GM23338 (cell line): ENCODE data around the gene HAT1. TPM values are rescaled to one million over a fixed set of nuclear protein-coding genes. Genes with fewer than 3 reads are reported as not detected.

Experiments used
- ATAC-seq: fragments of 200-7000 bp; cut with Tn5 transposase; 3 replicates; pipeline ENCODE4 v1.9.1; 2020
- DNase-seq: peaks from one replicate; pipeline ENCODE4 v3.0.0-alpha.2; 2015; ENCODE audit warnings: low spot score
- H2AFZ ChIP-seq: fragments of 200-600 bp; sonication (generic); 2 replicates; pipeline ENCODE4 v1.8.0; 2016; ENCODE audit warnings: antibody characterized with exemption, mild to moderate bottlenecking, moderate library complexity
- H3F3A ChIP-seq: fragments of 200-600 bp; sonication (generic); replicated peaks from 2 replicates; pipeline ENCODE4 v1.8.0; 2017; ENCODE audit warnings: antibody characterized with exemption, mixed run types, low read depth
- H3K27ac ChIP-seq: fragments of 200-600 bp; sonication (generic); 2 replicates; pipeline ENCODE4 v1.6.1; 2016; ENCODE audit warnings: low read depth
- H3K27me3 ChIP-seq: fragments of 200-600 bp; sonication (generic); 2 replicates; pipeline ENCODE4 v1.8.0; 2016; ENCODE audit warnings: mild to moderate bottlenecking, mixed run types, moderate library complexity; ENCODE audit not compliant: insufficient read depth
- H3K36me3 ChIP-seq: fragments of 200-600 bp; sonication (generic); 2 replicates; pipeline ENCODE4 v1.8.0; 2016; ENCODE audit warnings: mild to moderate bottlenecking; ENCODE audit not compliant: insufficient read depth
- H3K4me1 ChIP-seq: fragments of 200-600 bp; sonication (generic); 2 replicates; pipeline ENCODE4 v1.8.0; 2016; ENCODE audit warnings: mild to moderate bottlenecking, moderate library complexity; ENCODE audit not compliant: insufficient read depth
- H3K4me2 ChIP-seq: fragments of 200-600 bp; sonication (generic); 2 replicates; pipeline ENCODE4 v1.7.1; 2017; ENCODE audit warnings: mixed run types
- H3K4me3 ChIP-seq: fragments of 200-600 bp; sonication (generic); 2 replicates; pipeline ENCODE4 v1.6.1; 2016; ENCODE audit warnings: mixed run types
- H3K79me2 ChIP-seq: fragments of 200-600 bp; sonication (generic); replicated peaks from 2 replicates; pipeline ENCODE4 v1.8.0; 2017; ENCODE audit warnings: mild to moderate bottlenecking; ENCODE audit not compliant: insufficient read depth
- H3K9me2 ChIP-seq: fragments of 200-600 bp; sonication (generic); 2 replicates; pipeline ENCODE4 v1.8.0; 2017; ENCODE audit not compliant: insufficient read depth
- H4K20me1 ChIP-seq: fragments of 200-600 bp; sonication (generic); replicated peaks from 2 replicates; pipeline ENCODE4 v1.8.0; 2017; ENCODE audit warnings: mild to moderate bottlenecking; ENCODE audit not compliant: insufficient read depth
- H3K27ac Mint-ChIP-seq: 2 replicates; pipeline ENCODE4 v1.8.0; 2020; ENCODE audit warnings: inconsistent platforms, mild to moderate bottlenecking, moderate library complexity, mixed read lengths
- H3K27me3 Mint-ChIP-seq: 3 replicates; pipeline ENCODE4 v1.8.0; 2022; ENCODE audit warnings: low read depth, mild to moderate bottlenecking, moderate library complexity, mixed read lengths, inconsistent platforms; ENCODE audit not compliant: insufficient read depth, poor library complexity
- H3K36me3 Mint-ChIP-seq: 3 replicates; pipeline ENCODE4 v1.8.0; 2021; ENCODE audit warnings: low read depth, mild to moderate bottlenecking, inconsistent platforms, moderate library complexity, mixed read lengths
- H3K4me1 Mint-ChIP-seq: 3 replicates; pipeline ENCODE4 v1.8.0; 2020; ENCODE audit warnings: mild to moderate bottlenecking, inconsistent platforms, mixed read lengths
- H3K4me3 Mint-ChIP-seq: 3 replicates; pipeline ENCODE4 v1.8.0; 2021; ENCODE audit warnings: moderate library complexity, mild to moderate bottlenecking, inconsistent platforms, mixed read lengths
- H3K9me3 Mint-ChIP-seq: 3 replicates; pipeline ENCODE4 v1.8.0; 2020; ENCODE audit warnings: moderate library complexity, mild to moderate bottlenecking, inconsistent platforms, mixed read lengths
- CREB1 ChIP-seq: fragments of 250-450 bp; sonication (Bioruptor Pico); IDR thresholded peaks from 2 replicates; pipeline ENCODE4 v1.5.0; 2020; ENCODE audit warnings: low read depth, mild to moderate bottlenecking, moderate library complexity
- CTCF ChIP-seq, 2 experiments: fragments of 200-600 bp in 1 of 2; sonication (generic) in 1 of 2; conservative IDR thresholded peaks; 2 replicates each; pipeline versions ENCODE4 v1.5.1 to v1.6.1; 2016 to 2017; ENCODE audit warnings: antibody characterized with exemption in 2 of 2, low read depth in 2 of 2, mild to moderate bottlenecking in 2 of 2, moderate library complexity in 1 of 2
- ETS1 ChIP-seq: IDR thresholded peaks from 2 replicates; pipeline ENCODE4 v1.6.1; 2016; ENCODE audit warnings: antibody characterized with exemption
- JUNB ChIP-seq: IDR thresholded peaks from one replicate; pipeline ENCODE4 v1.6.1; 2016; ENCODE audit warnings: antibody characterized with exemption; ENCODE audit not compliant: unreplicated experiment
- REST ChIP-seq: IDR thresholded peaks from one replicate; pipeline ENCODE4 v1.6.1; 2018; ENCODE audit warnings: antibody characterized with exemption; ENCODE audit not compliant: unreplicated experiment
- STAT1 ChIP-seq: IDR thresholded peaks from one replicate; pipeline ENCODE4 v1.6.1; 2016; ENCODE audit warnings: antibody characterized with exemption; ENCODE audit not compliant: unreplicated experiment
- ZNF114 ChIP-seq: fragments of 250-450 bp; sonication (Bioruptor Pico); IDR thresholded peaks from 2 replicates; pipeline ENCODE4 v1.5.0; 2020; ENCODE audit warnings: mild to moderate bottlenecking, moderate library complexity
- polyA plus RNA-seq: library from polyadenylated mRNA; unstranded; fragments of >200 nt; fragmentation: Nextera tagmentation; extraction: Ambion mirVana; gene quantifications from 2 replicates; pipeline ENCODE4 v1.2.1, GENCODE V29; 2016
- total RNA-seq: library from RNA; depleted of rRNA; stranded (reverse); fragments of >200 nt; shearing (Covaris generic); gene quantifications from 2 replicates; pipeline ENCODE4 v1.2.3, GENCODE V29; 2014

HAT1 gene
- total and polyA plus RNA-seq, 2 experiments from 2014 or later, result 67.2 to 67.5 TPM

GRCh38 chr2:171924170-171924942, 2.1 kb downstream of the HAT1 start:
- Histone ChIP-seq H3F3A (no peaks in the 10 kb centered on the region; the same call in 1 of the 2 replicates), H4K20me1 (0 out of 2 replicates have a peak, but pooled peaks cover 5% of the 10 kb centered on the region), H3K4me3 (no peak overlapping the region), H3K27ac (no peak overlapping the region), H3K9me2 (no peaks in the 10 kb centered on the region), H3K4me1 (peaks cover 6% of the 10 kb centered on the region; the same call in 1 of the 2 replicates), H3K27me3 (no peaks in the 10 kb centered on the region), H2AFZ (no peak overlapping the region), H3K36me3 (peaks cover 11% of the 10 kb centered on the region; the same call in 1 of the 2 replicates), H3K79me2 (peaks cover 58% of the 10 kb centered on the region), H3K4me2 (peak overlapping the region; percentile 79; the same call in 1 of the 2 replicates)
- Mint-ChIP-seq H3K27ac (no peak overlapping the region), H3K27me3 (peaks cover 2% of the 10 kb centered on the region), H3K9me3 (no peaks in the 10 kb centered on the region), H3K36me3 (peaks cover 30% of the 10 kb centered on the region; the same call in 2 of the 3 replicates), H3K4me1 (peaks cover 12% of the 10 kb centered on the region), H3K4me3 (peak overlapping the region; percentile 94; the same call in 2 of the 3 replicates)
- no peak for TF ChIP-seq STAT1
- DNase-seq (no peak), ATAC-seq (no peak)

- Mint-ChIP-seq H3K9me3 (no peaks in the 10 kb centered on the region; the same call in 2 of the 3 replicates), H3K4me3 (no peak overlapping the region), H3K27ac (no peak overlapping the region), H3K27me3 (no peaks in the 10 kb centered on the region), H3K4me1 (no peaks in the 10 kb centered on the region), H3K36me3 (peaks cover 44% of the 10 kb centered on the region; the same call in 2 of the 3 replicates)
- DNase-seq, result no peak
- no peak for ATAC-seq
- no peak overlapping the region for H2AFZ ChIP-seq
- no peak for TF ChIP-seq CREB1
- no peak for TF ChIP-seq JUNB
- no peak for TF ChIP-seq CTCF (conservative IDR thresholded peaks at IDR 0.05; ENCODE audit: low read depth in 2 of 2)
- H3K36me3 ChIP-seq, result peaks cover 13% of the 10 kb centered on the region; the same call in 1 of the 2 replicates
- H3K4me1 ChIP-seq, result no peaks in the 10 kb centered on the region
- H3K4me3 ChIP-seq, result no peak overlapping the region
- H3K27me3 ChIP-seq, result no peaks in the 10 kb centered on the region
- H3K4me2 ChIP-seq, result no peak overlapping the region
- H3F3A ChIP-seq, result no peaks in the 10 kb centered on the region
- H3K9me2 ChIP-seq, result no peaks in the 10 kb centered on the region
- peaks cover 91% of the 10 kb centered on the region for H3K79me2 ChIP-seq
- no peak overlapping the region for H3K27ac ChIP-seq
- peaks cover 18% of the 10 kb centered on the region; the same call in 1 of the 2 replicates for H4K20me1 ChIP-seq
Measured at GRCh38 chr2:171930385-171930784, 8.1 kb downstream of the HAT1 start.

- H3K4me2 ChIP-seq, result no peak overlapping the region
- Mint-ChIP-seq H3K36me3 (peaks cover 37% of the 10 kb centered on the region), H3K4me1 (no peaks in the 10 kb centered on the region), H3K9me3 (peaks cover 19% of the 10 kb centered on the region), H3K4me3 (no peak overlapping the region), H3K27ac (no peak overlapping the region), H3K27me3 (no peaks in the 10 kb centered on the region)
- ATAC-seq (no peak), DNase-seq (no peak)
- H3K79me2 ChIP-seq, result peaks cover 91% of the 10 kb centered on the region
- no peaks in the 10 kb centered on the region for H3K27me3 ChIP-seq
- TF ChIP-seq ETS1 (no peak), REST (no peak), CREB1 (no peak), CTCF (conservative IDR thresholded peaks at IDR 0.05; ENCODE audit: low read depth in 2 of 2) (no peak), ZNF114 (no peak)
- H3K27ac ChIP-seq, result no peak overlapping the region
- H3K9me2 ChIP-seq, result no peaks in the 10 kb centered on the region
- 0 out of 2 replicates have a peak, but pooled peaks cover 3% of the 10 kb centered on the region for H3K36me3 ChIP-seq
- H4K20me1 ChIP-seq, result peaks cover 28% of the 10 kb centered on the region
- no peaks in the 10 kb centered on the region for H3F3A ChIP-seq
- H3K4me1 ChIP-seq, result no peaks in the 10 kb centered on the region
- H3K4me3 ChIP-seq, result no peak overlapping the region
- H2AFZ ChIP-seq, result no peak overlapping the region
Measured at GRCh38 chr2:171939058-171939742, 16.9 kb downstream of the HAT1 start.
